Breast epithelium (tissue), 4 donors: ENCODE results near the gene DPRX. TPM values are rescaled to one million over a fixed set of nuclear protein-coding genes. Genes with fewer than 3 reads are reported as not detected.
A peak's percentile ranks its signal among the peaks of the same experiment; 100 is the strongest.

ENCODE experiments used
- DNase-seq, 2 donors: peaks; one replicate each; pipeline ENCODE4 v3.0.0-alpha.2; 2019; ENCODE audit warnings: low spot score in 2 of 2
- H3K27ac ChIP-seq, 2 donors: fragments of 200-600 bp; sonication (generic) in 1 of 2; one replicate each; pipeline ENCODE4 v1.5.1; 2016 to 2019; ENCODE audit warnings: mild to moderate bottlenecking in 1 of 2
- H3K27me3 ChIP-seq, 2 donors: fragments of 200-600 bp; sonication (generic) in 1 of 2; one replicate each; pipeline versions ENCODE4 v1.5.1 to v1.6.0; 2017 to 2019; ENCODE audit warnings: control low read depth in 1 of 2, mild to moderate bottlenecking in 1 of 2
- H3K36me3 ChIP-seq: fragments of 200-600 bp; one replicate; pipeline ENCODE4 v1.5.1; 2019
- H3K4me1 ChIP-seq, 2 donors: fragments of 200-600 bp; sonication (generic); one replicate each; pipeline ENCODE4 v1.5.1; 2016 to 2019; ENCODE audit warnings: control low read depth in 1 of 2
- H3K4me3 ChIP-seq, 3 donors: fragments of 200-600 bp; sonication (generic); 1 replicate in 2 of 3; 2 replicates in 1 of 3; pipeline ENCODE4 v1.5.1; 2016 to 2019; ENCODE audit warnings: mild to moderate bottlenecking in 3 of 3, moderate library complexity in 2 of 3
- H3K9me3 ChIP-seq, 2 donors: fragments of 200-600 bp; sonication (generic) in 1 of 2; one replicate each; pipeline ENCODE4 v1.5.1; 2016 to 2019; ENCODE audit warnings: control low read depth in 1 of 2
- CTCF ChIP-seq, 3 donors: fragments of 450-650 bp; IDR thresholded peaks; one replicate each; pipeline ENCODE4 v1.5.1; 2016 to 2017; ENCODE audit warnings: antibody characterized with exemption in 3 of 3, mild to moderate bottlenecking in 3 of 3, moderate library complexity in 3 of 3
- POLR2A ChIP-seq: fragments of 450-650 bp; IDR thresholded peaks from one replicate; pipeline ENCODE4 v1.6.1; 2016; ENCODE audit warnings: antibody characterized with exemption, mild to moderate bottlenecking, moderate library complexity
- POLR2AphosphoS5 ChIP-seq, 3 donors: sonication (generic); formaldehyde crosslinking; IDR thresholded peaks; one replicate each; pipeline ENCODE4 v1.6.1; 2017; ENCODE audit warnings: antibody characterized with exemption in 3 of 3
- intact Hi-C: fragments of 100-400 bp; cut with DNase I; formaldehyde crosslinking; loops from one replicate; pipeline ENCODE4 v1.15.1; 2023; ENCODE audit warnings: low total_unique reads
- total RNA-seq, 3 donors: library from RNA; depleted of rRNA; stranded (reverse); fragments of >200 nt; gene quantifications; one replicate each; pipeline ENCODE4 v1.1.0, GENCODE V29; 2016

The DPRX gene
- total RNA-seq: not detected

- Histone ChIP-seq H3K27me3 (no peaks in the 10 kb centered on the region), H3K4me3 (no peak within 1 kb of the TSS), H3K36me3 (no peaks in the 10 kb centered on the region), H3K4me1 (no peaks in the 10 kb centered on the region), H3K27ac (no peak within 1 kb of the TSS), H3K9me3 (no peaks in the 10 kb centered on the region)
- TF ChIP-seq POLR2AphosphoS5 (IDR thresholded peaks at IDR 0.05): no peak
- no peak for TF ChIP-seq POLR2A
- TF ChIP-seq CTCF (IDR thresholded peaks at IDR 0.05): no peak
- no peak for DNase-seq
- intact Hi-C loops: no loop called here
These were observed at the start of gene DPRX for GRCh38 chr19:53631949-53632407. Gene DPRX (plus strand): TSS chr19:53631999. CDS start chr19:53632107, 108 bp downstream.

- peaks cover 3% of the 10 kb centered on the region for H3K36me3 ChIP-seq
- no peaks in the 10 kb centered on the region for H3K4me1 ChIP-seq
- peaks cover 5 to 16% of the 10 kb centered on the region in 2 donors for H3K9me3 ChIP-seq
- intact Hi-C loops: loop anchor here (5.0 kb wide), 1 partner anchor 1529 kb away; no protein-coding TSS in a partner anchor
- H3K27me3 ChIP-seq: no peaks in the 10 kb centered on the region
- H3K27ac ChIP-seq: no peak overlapping the region
- TF ChIP-seq POLR2A (no peak), CTCF (IDR thresholded peaks at IDR 0.05) (no peak), POLR2AphosphoS5 (IDR thresholded peaks at IDR 0.05) (no peak)
- H3K4me3 ChIP-seq: no peak overlapping the region
- DNase-seq: no peak
These were observed 48.6 kb upstream of the DPRX start for GRCh38 chr19:53583181-53583580.

- Histone ChIP-seq H3K27me3 (no peaks in the 10 kb centered on the region), H3K9me3 (peaks cover 0 to under 1% of the 10 kb centered on the region in 2 donors), H3K36me3 (no peaks in the 10 kb centered on the region), H3K4me3 (no peak overlapping the region), H3K4me1 (no peaks in the 10 kb centered on the region), H3K27ac (no peak overlapping the region)
- DNase-seq: no peak
- no peak for TF ChIP-seq CTCF (IDR thresholded peaks at IDR 0.05)
- TF ChIP-seq POLR2A: no peak
- TF ChIP-seq POLR2AphosphoS5 (IDR thresholded peaks at IDR 0.05): no peak
- intact Hi-C loops: no loop called here
These were observed 45.5 kb upstream of the DPRX start for GRCh38 chr19:53586277-53586691.

- peaks cover 0 to 9% of the 10 kb centered on the region in 2 donors for H3K9me3 ChIP-seq
- intact Hi-C loops: no loop called here
- no peak for TF ChIP-seq POLR2AphosphoS5 (IDR thresholded peaks at IDR 0.05)
- no peak for TF ChIP-seq CTCF (IDR thresholded peaks at IDR 0.05)
- TF ChIP-seq POLR2A: no peak
These were observed 36.8 kb upstream of the DPRX start for GRCh38 chr19:53594811-53595509.

GRCh38 chr19:53595510-53595867 lies 36.3 kb upstream of the DPRX start:
- H3K27ac ChIP-seq: peak overlapping the region in 1 of 2 donors; percentile 52
- H3K4me1 ChIP-seq: no peaks in the 10 kb centered on the region
- H3K4me3 ChIP-seq: no peak overlapping the region
- no peaks in the 10 kb centered on the region for H3K36me3 ChIP-seq
- H3K27me3 ChIP-seq: no peaks in the 10 kb centered on the region
- no peak for DNase-seq
- intact Hi-C loops: no loop called here
- peaks cover 0 to 9% of the 10 kb centered on the region in 2 donors for H3K9me3 ChIP-seq
- TF ChIP-seq POLR2AphosphoS5 (IDR thresholded peaks at IDR 0.05) (no peak), POLR2A (no peak), CTCF (IDR thresholded peaks at IDR 0.05) (no peak)

More at GRCh38 chr19:53594811-53595509, 36.8 kb upstream of the DPRX start:
- no peak for DNase-seq
- Histone ChIP-seq H3K36me3 (no peaks in the 10 kb centered on the region), H3K4me1 (no peaks in the 10 kb centered on the region), H3K27me3 (no peaks in the 10 kb centered on the region), H3K27ac (peak overlapping the region in 1 of 2 donors; percentile 52), H3K4me3 (no peak overlapping the region)
